ENCODE data around the gene TMEM168. TPM values are rescaled to one million over a fixed set of nuclear protein-coding genes. Genes with fewer than 3 reads are reported as not detected.

Gene TMEM168
- total and polyA plus RNA-seq, 2 donors (not counting 1 experiment from before 2014, with no cell fraction given), result 19.3 to 27.2 TPM

DNA sequence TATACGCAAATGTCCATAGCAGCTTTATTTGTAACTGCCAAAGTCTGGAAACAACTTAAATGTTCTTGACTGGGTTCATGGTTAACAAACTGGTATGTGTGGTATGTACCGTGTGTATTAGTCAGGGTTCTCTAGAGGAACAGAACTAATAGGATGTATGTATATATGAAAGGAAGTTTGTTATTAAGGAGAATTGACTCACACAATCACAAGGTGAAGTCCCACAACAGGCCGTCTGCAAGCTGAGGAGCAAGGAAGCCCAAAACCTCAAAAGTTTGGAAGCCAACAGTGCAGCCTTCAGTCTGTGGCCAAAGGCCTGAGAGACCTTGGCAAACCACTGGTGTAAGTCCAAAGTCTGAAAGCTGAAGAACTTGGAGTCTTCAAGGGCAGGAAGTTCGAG lies 66.8 kb downstream of the TMEM168 start:
- Histone ChIP-seq H2AFZ (ENCODE audit: low read length) (no peak overlapping the region), H3K27ac (ENCODE audit: insufficient read depth, low read length) (no peak overlapping the region), H3K9ac (ENCODE audit: insufficient read depth, low read length) (no peak overlapping the region), H3K4me3 (replicated peaks in 1 of 4; ENCODE audit: control extremely low read depth in 1 of 4, insufficient read depth in 1 of 4, low read depth in 3 of 4, low read length in 4 of 4) (no peak overlapping the region), H3K79me2 (ENCODE audit: control insufficient read depth, insufficient read depth, low read length) (no peaks in the 10 kb centered on the region), H3K4me2 (ENCODE audit: extremely low read depth, insufficient read depth, low read length) (no peak overlapping the region), H3K9me3 (ENCODE audit: control insufficient read depth, insufficient read depth, low read depth, low read length) (no peaks in the 10 kb centered on the region), H3K27me3 (ENCODE audit: control insufficient read depth, insufficient read depth, low read length) (no peaks in the 10 kb centered on the region), H3K4me1 (ENCODE audit: control insufficient read depth, extremely low read depth, insufficient read depth, low read length) (no peaks in the 10 kb centered on the region), H4K20me1 (ENCODE audit: control insufficient read depth, extremely low read depth, insufficient read depth, low read length) (no peaks in the 10 kb centered on the region), H3K36me3 (ENCODE audit: control insufficient read depth, insufficient read depth, low read length) (no peaks in the 10 kb centered on the region)
- peak; percentile 4 to 43 for DNase-seq (ENCODE audit: low read depth in 2 of 2)
- TF ChIP-seq, protein P1, sequence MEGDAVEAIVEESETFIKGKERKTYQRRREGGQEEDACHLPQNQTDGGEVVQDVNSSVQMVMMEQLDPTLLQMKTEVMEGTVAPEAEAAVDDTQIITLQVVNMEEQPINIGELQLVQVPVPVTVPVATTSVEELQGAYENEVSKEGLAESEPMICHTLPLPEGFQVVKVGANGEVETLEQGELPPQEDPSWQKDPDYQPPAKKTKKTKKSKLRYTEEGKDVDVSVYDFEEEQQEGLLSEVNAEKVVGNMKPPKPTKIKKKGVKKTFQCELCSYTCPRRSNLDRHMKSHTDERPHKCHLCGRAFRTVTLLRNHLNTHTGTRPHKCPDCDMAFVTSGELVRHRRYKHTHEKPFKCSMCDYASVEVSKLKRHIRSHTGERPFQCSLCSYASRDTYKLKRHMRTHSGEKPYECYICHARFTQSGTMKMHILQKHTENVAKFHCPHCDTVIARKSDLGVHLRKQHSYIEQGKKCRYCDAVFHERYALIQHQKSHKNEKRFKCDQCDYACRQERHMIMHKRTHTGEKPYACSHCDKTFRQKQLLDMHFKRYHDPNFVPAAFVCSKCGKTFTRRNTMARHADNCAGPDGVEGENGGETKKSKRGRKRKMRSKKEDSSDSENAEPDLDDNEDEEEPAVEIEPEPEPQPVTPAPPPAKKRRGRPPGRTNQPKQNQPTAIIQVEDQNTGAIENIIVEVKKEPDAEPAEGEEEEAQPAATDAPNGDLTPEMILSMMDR (conservative IDR thresholded peaks at IDR 0.05 in 1 of 2, IDR thresholded peaks at IDR 0.05 in 1 of 2; ENCODE audit: low read depth in 1 of 2, low read length in 2 of 2), result no peak
- TF ChIP-seq EZH2 (IDR thresholded peaks at IDR 0.05; ENCODE audit: low read length, missing control alignments), result no peak

DNA sequence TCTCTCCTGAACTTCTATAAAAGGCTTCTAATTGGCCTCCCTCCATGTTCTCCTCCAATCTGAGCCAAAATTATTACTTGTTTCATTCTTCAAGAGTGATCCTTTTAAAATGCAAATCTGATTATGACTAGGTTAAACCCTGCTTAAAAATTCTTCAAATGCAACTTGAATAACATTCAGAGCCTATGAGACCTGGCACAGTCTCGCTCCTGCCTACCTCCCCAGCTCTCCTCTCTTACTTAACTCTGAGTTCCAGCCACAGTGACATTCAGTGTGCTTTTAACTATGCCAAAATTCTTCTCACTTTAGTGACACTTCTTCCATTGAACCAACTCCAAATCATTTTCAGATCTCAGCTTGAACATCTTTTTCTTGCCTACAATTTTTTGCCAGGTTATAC lies 68.8 kb downstream of the TMEM168 start:
- Histone ChIP-seq H3K9ac (ENCODE audit: insufficient read depth, low read length) (no peak overlapping the region), H3K27me3 (ENCODE audit: control insufficient read depth, insufficient read depth, low read length) (no peaks in the 10 kb centered on the region), H3K36me3 (ENCODE audit: control insufficient read depth, insufficient read depth, low read length) (no peaks in the 10 kb centered on the region), H3K27ac (ENCODE audit: insufficient read depth, low read length) (no peak overlapping the region), H3K79me2 (ENCODE audit: control insufficient read depth, insufficient read depth, low read length) (no peaks in the 10 kb centered on the region), H3K4me2 (ENCODE audit: extremely low read depth, insufficient read depth, low read length) (no peak overlapping the region), H3K9me3 (ENCODE audit: control insufficient read depth, insufficient read depth, low read depth, low read length) (no peaks in the 10 kb centered on the region), H3K4me1 (ENCODE audit: control insufficient read depth, extremely low read depth, insufficient read depth, low read length) (no peaks in the 10 kb centered on the region), H3K4me3 (replicated peaks in 1 of 4; ENCODE audit: control extremely low read depth in 1 of 4, insufficient read depth in 1 of 4, low read depth in 3 of 4, low read length in 4 of 4) (no peak overlapping the region), H4K20me1 (ENCODE audit: control insufficient read depth, extremely low read depth, insufficient read depth, low read length) (no peaks in the 10 kb centered on the region), H2AFZ (ENCODE audit: low read length) (no peak overlapping the region)
- DNase-seq (ENCODE audit: low read depth in 2 of 2), result no peak
- TF ChIP-seq, protein P1 (conservative IDR thresholded peaks at IDR 0.05 in 1 of 2, IDR thresholded peaks at IDR 0.05 in 1 of 2; ENCODE audit: low read depth in 1 of 2, low read length in 2 of 2), result no peak
- TF ChIP-seq EZH2 (IDR thresholded peaks at IDR 0.05; ENCODE audit: low read length, missing control alignments), result no peak

DNA sequence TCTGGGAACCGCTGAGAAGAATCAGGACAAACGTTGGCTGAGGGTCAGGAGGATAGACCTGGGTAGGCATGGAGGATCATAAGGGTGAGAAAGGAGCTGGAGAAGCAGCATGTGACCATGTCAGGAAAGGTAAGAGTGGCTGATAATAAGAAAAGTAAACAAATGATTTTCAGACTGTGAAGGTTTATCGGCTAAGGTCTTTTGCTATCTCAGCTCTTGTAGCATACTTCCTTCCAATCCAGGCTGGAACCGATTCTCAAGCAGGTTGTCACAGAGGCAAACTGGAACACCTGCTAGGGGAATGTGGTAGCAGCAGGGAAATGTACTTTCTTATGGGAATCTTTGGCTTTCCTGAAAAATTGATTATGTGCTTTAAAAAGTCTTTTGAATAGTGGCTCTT lies 74.7 kb downstream of the TMEM168 start:
- H2AFZ ChIP-seq (ENCODE audit: low read length), result no peak overlapping the region
- H3K4me3 ChIP-seq (replicated peaks in 1 of 4; ENCODE audit: control extremely low read depth in 1 of 4, insufficient read depth in 1 of 4, low read depth in 3 of 4, low read length in 4 of 4), result no peak overlapping the region
- no peaks in the 10 kb centered on the region for H3K27me3 ChIP-seq (ENCODE audit: control insufficient read depth, insufficient read depth, low read length)
- no peaks in the 10 kb centered on the region for H3K36me3 ChIP-seq (ENCODE audit: control insufficient read depth, insufficient read depth, low read length)
- no peaks in the 10 kb centered on the region for H4K20me1 ChIP-seq (ENCODE audit: control insufficient read depth, extremely low read depth, insufficient read depth, low read length)
- no peak for TF ChIP-seq EZH2 (IDR thresholded peaks at IDR 0.05; ENCODE audit: low read length, missing control alignments)
- TF ChIP-seq, protein P1 (conservative IDR thresholded peaks at IDR 0.05 in 1 of 2, IDR thresholded peaks at IDR 0.05 in 1 of 2; ENCODE audit: low read depth in 1 of 2, low read length in 2 of 2), result no peak
- no peaks in the 10 kb centered on the region for H3K4me1 ChIP-seq (ENCODE audit: control insufficient read depth, extremely low read depth, insufficient read depth, low read length)
- H3K27ac ChIP-seq (ENCODE audit: insufficient read depth, low read length), result no peak overlapping the region
- H3K79me2 ChIP-seq (ENCODE audit: control insufficient read depth, insufficient read depth, low read length), result no peaks in the 10 kb centered on the region
- H3K4me2 ChIP-seq (ENCODE audit: extremely low read depth, insufficient read depth, low read length), result no peak overlapping the region
- no peaks in the 10 kb centered on the region for H3K9me3 ChIP-seq (ENCODE audit: control insufficient read depth, insufficient read depth, low read depth, low read length)
- no peak for DNase-seq (ENCODE audit: low read depth in 2 of 2)
- no peak overlapping the region for H3K9ac ChIP-seq (ENCODE audit: insufficient read depth, low read length)

Measured in fibroblast of lung (primary cell).